ENCODE results near the gene COL18A1. TPM values are rescaled to one million over a fixed set of nuclear protein-coding genes. Genes with fewer than 3 reads are reported as not detected.

Gene COL18A1
- total RNA-seq, 1 donor: 33.7 TPM

GRCh38 chr21:45545691-45546531, 140.9 kb downstream of the COL18A1 start:
- no peak for DNase-seq (ENCODE audit: low read depth)
- no peak for TF ChIP-seq CTCF (IDR thresholded peaks at IDR 0.05; ENCODE audit: insufficient read depth, low read depth, low read length)
- H3K4me3 ChIP-seq (ENCODE audit: low read depth, low read length): no peak overlapping the region

- no peak for DNase-seq (ENCODE audit: low read depth)
- TF ChIP-seq CTCF (IDR thresholded peaks at IDR 0.05; ENCODE audit: insufficient read depth, low read depth, low read length): no peak
- H3K4me3 ChIP-seq (ENCODE audit: low read depth, low read length): no peak overlapping the region
These were observed 141.9 kb downstream of the COL18A1 start for GRCh38 chr21:45546636-45547544.

- no peak for DNase-seq (ENCODE audit: low read depth)
- H3K4me3 ChIP-seq (ENCODE audit: low read depth, low read length): no peak overlapping the region
- TF ChIP-seq CTCF (IDR thresholded peaks at IDR 0.05; ENCODE audit: insufficient read depth, low read depth, low read length): no peak
These were observed 142.6 kb downstream of the COL18A1 start for GRCh38 chr21:45547545-45547900.

GRCh38 chr21:45548711-45549491, 143.9 kb downstream of the COL18A1 start:
- H3K4me3 ChIP-seq (ENCODE audit: low read depth, low read length): no peak overlapping the region
- no peak for TF ChIP-seq CTCF (IDR thresholded peaks at IDR 0.05; ENCODE audit: insufficient read depth, low read depth, low read length)
- DNase-seq (ENCODE audit: low read depth): no peak

- DNase-seq (ENCODE audit: low read depth): no peak
- no peak for TF ChIP-seq CTCF (IDR thresholded peaks at IDR 0.05; ENCODE audit: insufficient read depth, low read depth, low read length)
- no peak overlapping the region for H3K4me3 ChIP-seq (ENCODE audit: low read depth, low read length)
These were observed 144.9 kb downstream of the COL18A1 start for GRCh38 chr21:45549626-45550463.
